OCI-LY1 (cell line): ENCODE results near the gene NDUFB11.

Source experiments
- EZH2 ChIP-seq: fragments of 200-600 bp; sonication (generic), shearing (Covaris generic); IDR thresholded peaks from 2 replicates; pipeline ENCODE4 v1.8.0; 2017; ENCODE audit warnings: borderline replicate concordance, mixed run types, mild to moderate bottlenecking, antibody characterized with exemption, low read length, moderate library complexity, mixed read lengths
- TF ChIP-seq, protein P1 (sequence below): fragments of 200-600 bp; sonication (generic), shearing (Covaris generic); IDR thresholded peaks from 2 replicates; pipeline ENCODE4 v1.5.1; 2017; ENCODE audit warnings: mild to moderate bottlenecking, antibody characterized with exemption, low read length, moderate library complexity, mixed read lengths

DNA sequence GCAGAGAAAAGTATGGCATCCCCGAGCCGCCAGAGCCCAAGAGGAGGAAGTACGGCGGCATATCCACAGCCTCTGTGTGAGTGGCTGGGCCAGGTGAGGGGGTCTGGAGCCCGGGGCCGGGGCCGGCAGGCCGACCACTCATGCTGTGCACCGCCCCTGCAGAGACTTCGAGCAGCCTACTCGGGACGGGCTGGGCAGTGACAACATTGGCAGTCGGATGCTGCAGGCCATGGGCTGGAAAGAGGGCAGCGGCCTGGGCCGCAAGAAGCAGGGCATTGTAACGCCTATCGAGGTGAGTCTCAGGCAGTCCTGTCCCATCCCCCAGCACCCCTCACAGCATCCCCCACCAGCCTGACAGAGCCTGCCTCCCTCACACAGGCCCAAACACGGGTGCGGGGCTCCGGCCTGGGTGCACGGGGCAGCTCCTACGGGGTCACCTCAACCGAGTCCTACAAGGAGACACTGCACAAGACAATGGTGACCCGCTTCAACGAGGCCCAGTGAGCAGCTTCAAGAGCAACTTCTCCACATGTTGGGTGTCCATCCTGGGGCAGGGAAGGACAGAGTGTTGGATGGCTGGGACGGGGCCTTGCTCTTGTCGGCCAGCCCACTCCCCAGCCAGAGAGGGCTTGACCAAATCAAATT is 41.7 kb upstream of the NDUFB11 start:
- TF ChIP-seq, protein P1, sequence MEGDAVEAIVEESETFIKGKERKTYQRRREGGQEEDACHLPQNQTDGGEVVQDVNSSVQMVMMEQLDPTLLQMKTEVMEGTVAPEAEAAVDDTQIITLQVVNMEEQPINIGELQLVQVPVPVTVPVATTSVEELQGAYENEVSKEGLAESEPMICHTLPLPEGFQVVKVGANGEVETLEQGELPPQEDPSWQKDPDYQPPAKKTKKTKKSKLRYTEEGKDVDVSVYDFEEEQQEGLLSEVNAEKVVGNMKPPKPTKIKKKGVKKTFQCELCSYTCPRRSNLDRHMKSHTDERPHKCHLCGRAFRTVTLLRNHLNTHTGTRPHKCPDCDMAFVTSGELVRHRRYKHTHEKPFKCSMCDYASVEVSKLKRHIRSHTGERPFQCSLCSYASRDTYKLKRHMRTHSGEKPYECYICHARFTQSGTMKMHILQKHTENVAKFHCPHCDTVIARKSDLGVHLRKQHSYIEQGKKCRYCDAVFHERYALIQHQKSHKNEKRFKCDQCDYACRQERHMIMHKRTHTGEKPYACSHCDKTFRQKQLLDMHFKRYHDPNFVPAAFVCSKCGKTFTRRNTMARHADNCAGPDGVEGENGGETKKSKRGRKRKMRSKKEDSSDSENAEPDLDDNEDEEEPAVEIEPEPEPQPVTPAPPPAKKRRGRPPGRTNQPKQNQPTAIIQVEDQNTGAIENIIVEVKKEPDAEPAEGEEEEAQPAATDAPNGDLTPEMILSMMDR, result no peak
- TF ChIP-seq EZH2, result no peak
